PFSK-1 (cell line): ENCODE measurements around the gene GSTO2.

Experiments used
- FOXP2 ChIP-seq: optimal IDR thresholded peaks from 2 replicates; pipeline ENCODE3; 2011; ENCODE audit warnings: borderline replicate concordance, control low read depth, inconsistent platforms; ENCODE audit not compliant: insufficient read depth; ENCODE audit errors: extremely low read length, extremely low read depth
- POLR2AphosphoS5 ChIP-seq: IDR thresholded peaks from 2 replicates; pipeline ENCODE4 v1.6.1; 2012; ENCODE audit warnings: low read depth, mild to moderate bottlenecking, control low read depth, low read length, moderate library complexity
- SIN3A ChIP-seq: IDR thresholded peaks from 2 replicates; pipeline ENCODE4 v1.6.1; 2012; ENCODE audit warnings: mild to moderate bottlenecking, low read length, moderate library complexity, borderline replicate concordance; ENCODE audit not compliant: insufficient read depth
- TAF1 ChIP-seq: IDR thresholded peaks from 2 replicates; pipeline ENCODE4 v1.6.1; 2012; ENCODE audit warnings: low read length, control low read depth, borderline replicate concordance; ENCODE audit not compliant: insufficient read depth
- TF ChIP-seq, protein P1 (sequence below), 2 experiments: IDR thresholded peaks; 2 replicates each; pipeline versions ENCODE4 v1.6.1 to v1.8.0; 2011 to 2012; ENCODE audit warnings: low read depth in 2 of 2, low read length in 2 of 2, control low read depth in 1 of 2, inconsistent platforms in 1 of 2, mild to moderate bottlenecking in 1 of 2, moderate library complexity in 1 of 2; ENCODE audit not compliant: insufficient read depth in 1 of 2

Gene GSTO2

DNA sequence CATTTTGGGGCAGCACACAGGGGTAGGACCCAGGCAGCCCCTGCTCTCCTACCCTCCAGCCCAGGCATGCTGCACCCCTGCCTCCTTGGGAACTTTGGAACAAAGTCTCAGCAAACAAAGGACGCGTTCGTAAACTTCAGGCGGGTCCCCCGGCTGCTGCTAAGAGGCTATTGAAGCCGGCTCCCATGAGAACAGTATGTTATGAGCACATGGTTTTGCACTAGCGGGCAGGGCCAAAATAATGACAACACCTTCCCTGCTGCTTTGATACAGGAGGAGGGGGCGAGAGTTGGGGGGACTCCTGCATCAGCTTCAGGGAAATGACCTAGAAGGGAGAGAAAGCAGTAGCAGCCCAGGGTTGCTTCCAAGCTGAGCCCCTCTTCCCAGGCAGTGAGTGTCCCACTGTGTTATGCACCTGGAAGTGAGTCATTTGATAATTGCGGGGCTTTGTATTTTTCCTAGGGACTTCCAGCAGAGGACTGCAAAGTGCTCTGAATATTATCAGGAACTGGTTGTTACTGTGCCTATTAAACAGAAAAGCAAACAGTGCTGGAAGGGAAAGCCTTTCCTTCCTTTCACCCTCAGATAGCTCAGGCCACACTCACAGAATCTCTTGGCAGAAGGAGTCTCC is 62.3 kb downstream of the GSTO2 start:
- TF ChIP-seq, protein P1, sequence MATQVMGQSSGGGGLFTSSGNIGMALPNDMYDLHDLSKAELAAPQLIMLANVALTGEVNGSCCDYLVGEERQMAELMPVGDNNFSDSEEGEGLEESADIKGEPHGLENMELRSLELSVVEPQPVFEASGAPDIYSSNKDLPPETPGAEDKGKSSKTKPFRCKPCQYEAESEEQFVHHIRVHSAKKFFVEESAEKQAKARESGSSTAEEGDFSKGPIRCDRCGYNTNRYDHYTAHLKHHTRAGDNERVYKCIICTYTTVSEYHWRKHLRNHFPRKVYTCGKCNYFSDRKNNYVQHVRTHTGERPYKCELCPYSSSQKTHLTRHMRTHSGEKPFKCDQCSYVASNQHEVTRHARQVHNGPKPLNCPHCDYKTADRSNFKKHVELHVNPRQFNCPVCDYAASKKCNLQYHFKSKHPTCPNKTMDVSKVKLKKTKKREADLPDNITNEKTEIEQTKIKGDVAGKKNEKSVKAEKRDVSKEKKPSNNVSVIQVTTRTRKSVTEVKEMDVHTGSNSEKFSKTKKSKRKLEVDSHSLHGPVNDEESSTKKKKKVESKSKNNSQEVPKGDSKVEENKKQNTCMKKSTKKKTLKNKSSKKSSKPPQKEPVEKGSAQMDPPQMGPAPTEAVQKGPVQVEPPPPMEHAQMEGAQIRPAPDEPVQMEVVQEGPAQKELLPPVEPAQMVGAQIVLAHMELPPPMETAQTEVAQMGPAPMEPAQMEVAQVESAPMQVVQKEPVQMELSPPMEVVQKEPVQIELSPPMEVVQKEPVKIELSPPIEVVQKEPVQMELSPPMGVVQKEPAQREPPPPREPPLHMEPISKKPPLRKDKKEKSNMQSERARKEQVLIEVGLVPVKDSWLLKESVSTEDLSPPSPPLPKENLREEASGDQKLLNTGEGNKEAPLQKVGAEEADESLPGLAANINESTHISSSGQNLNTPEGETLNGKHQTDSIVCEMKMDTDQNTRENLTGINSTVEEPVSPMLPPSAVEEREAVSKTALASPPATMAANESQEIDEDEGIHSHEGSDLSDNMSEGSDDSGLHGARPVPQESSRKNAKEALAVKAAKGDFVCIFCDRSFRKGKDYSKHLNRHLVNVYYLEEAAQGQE (IDR thresholded peaks at IDR 0.05; ENCODE audit: insufficient read depth in 1 of 2, low read depth in 2 of 2, low read length in 2 of 2) = 0 out of 4 replicates have a peak, but pooled peaks of 1 of the 2 experiments have one; percentile 9
- no peak; the same call in 1 of the 2 replicates for TF ChIP-seq SIN3A

DNA sequence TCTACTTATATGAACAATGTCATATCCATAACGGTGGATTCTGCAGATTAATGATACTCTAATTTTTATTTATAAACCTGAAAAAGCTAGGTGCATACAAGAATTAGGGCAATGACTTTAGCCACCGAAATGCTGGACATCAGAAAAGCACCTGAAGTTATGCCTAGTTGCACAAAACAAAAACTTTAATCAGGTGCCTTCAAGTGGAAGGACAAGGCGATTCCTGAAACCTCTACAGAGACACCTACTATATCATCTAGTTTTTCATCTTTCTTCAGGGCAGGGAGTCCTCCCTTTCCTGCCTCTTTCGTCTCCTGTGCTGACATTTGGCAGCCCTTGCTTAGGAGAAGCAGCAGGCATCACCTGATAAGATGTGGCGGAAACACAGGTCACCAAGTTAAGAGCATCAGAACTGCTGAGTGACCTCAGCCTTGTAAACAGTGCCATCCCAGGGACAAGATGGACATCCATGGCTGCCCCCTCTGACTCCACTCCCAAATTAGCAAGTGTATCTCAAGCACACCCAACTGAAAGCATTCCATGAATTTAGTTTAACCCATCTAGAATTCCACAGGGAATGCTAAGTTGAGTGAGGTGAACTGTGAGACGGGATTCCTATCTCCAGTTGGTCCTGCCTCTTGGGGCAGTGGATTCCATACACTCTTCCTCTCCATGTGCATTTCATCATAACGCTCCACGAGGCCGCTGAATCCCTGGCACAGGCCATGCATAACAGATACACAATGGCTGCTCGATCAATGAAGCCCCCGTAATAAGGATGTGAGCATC is 63.5 kb downstream of the GSTO2 start:
- no peak for TF ChIP-seq FOXP2
- no peak for TF ChIP-seq TAF1
- no peak for TF ChIP-seq SIN3A
- TF ChIP-seq, protein P1 (IDR thresholded peaks at IDR 0.05; ENCODE audit: insufficient read depth in 1 of 2, low read depth in 2 of 2, low read length in 2 of 2) = no peak
- TF ChIP-seq POLR2AphosphoS5 = no peak

DNA sequence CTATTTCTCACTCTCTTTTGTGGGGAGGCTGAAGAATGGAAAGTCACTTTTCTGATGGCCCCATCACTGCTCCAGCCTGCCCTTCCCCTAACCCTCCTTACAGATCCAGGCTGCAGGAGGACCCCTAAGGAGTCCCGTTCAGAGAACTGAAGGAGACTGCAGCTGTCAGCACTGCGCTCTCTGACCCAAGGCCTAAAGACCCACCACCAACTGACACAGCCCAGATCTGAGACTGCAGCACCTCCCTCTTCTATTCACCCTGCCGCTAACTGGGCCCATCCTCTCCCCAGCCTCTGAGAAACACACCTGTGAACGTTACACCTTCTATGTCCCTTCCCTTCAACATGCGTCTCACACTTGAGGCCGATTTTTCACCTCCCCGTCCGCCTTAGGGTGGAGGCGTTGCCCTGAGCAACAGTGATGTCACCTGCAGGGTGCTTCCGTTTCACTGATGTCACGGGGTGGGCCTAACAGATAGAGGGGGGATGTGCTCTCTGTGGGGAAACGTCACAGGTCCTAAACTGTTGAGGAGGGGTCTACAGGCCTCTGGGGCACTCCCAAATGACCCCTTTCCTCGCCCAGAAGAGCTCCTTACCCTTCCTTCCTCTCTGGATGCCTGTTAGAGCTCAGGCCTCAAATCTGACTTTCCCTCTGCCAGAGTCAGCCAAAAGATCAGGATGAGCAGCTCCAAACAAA is 64.2 kb downstream of the GSTO2 start:
- TF ChIP-seq SIN3A = no peak
- no peak for TF ChIP-seq FOXP2
- TF ChIP-seq, protein P1 (IDR thresholded peaks at IDR 0.05; ENCODE audit: insufficient read depth in 1 of 2, low read depth in 2 of 2, low read length in 2 of 2) = no peak
- TF ChIP-seq TAF1 = no peak
- TF ChIP-seq POLR2AphosphoS5 = no peak

DNA sequence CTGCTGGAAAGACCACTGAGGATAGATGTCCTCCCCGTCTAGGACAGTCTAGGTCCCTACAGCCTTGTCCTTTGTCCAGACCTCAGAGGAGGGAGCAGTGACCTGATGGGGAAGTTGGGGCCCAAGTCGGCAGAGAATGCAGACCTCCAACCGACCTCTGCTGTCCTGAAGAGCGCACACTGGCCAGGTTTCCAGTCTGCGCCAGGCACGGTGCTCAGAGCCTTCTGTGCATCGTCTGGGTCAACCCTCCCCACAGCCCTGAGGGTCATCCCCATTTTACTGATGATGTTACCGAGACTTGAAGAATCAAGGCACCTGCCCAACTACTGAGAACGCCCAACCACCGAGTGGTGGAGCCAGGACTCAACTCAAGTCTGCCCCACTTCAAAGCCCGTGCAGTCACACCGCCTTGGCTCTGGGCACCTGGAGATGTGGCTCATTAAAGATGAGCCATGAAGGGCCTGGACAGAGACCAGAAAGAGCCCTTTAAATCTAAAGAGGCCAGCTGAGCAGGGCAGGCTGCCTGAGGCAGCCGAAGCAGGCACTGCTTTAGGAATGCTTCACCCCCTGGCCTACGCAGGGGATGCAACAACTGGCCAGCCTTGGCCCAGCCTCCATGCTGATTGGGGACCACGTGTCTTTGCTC is 64.9 kb downstream of the GSTO2 start:
- TF ChIP-seq, protein P1 (IDR thresholded peaks at IDR 0.05; ENCODE audit: insufficient read depth in 1 of 2, low read depth in 2 of 2, low read length in 2 of 2) = no peak
- no peak for TF ChIP-seq FOXP2
- TF ChIP-seq SIN3A = no peak
- TF ChIP-seq POLR2AphosphoS5 = no peak
- no peak for TF ChIP-seq TAF1
